Fibroblast of villous mesenchyme (primary cell): ENCODE measurements around the gene NDUFA13. TPM values are rescaled to one million over a fixed set of nuclear protein-coding genes. Genes with fewer than 3 reads are reported as not detected.

ENCODE experiments used
- DNase-seq: peaks from one replicate; pipeline ENCODE4 v3.0.0-alpha.2; 2010; ENCODE audit warnings: low read depth
- H3K4me3 ChIP-seq: 2 replicates; pipeline ENCODE4 v1.5.1; 2011; ENCODE audit warnings: low read depth, mild to moderate bottlenecking, low read length
- total RNA-seq: library from RNA; depleted of rRNA; stranded (reverse); fragments of >200 nt; gene quantifications from 2 replicates; pipeline ENCODE4 v1.2.3, GENCODE V29; 2012
- TF ChIP-seq, protein P1 (sequence below): IDR thresholded peaks from 2 replicates; pipeline ENCODE4 v1.5.1; 2012; ENCODE audit warnings: low read depth, mild to moderate bottlenecking, low read length; ENCODE audit not compliant: insufficient read depth

NDUFA13 gene
- total RNA-seq, 1 donor: 199 TPM

DNA sequence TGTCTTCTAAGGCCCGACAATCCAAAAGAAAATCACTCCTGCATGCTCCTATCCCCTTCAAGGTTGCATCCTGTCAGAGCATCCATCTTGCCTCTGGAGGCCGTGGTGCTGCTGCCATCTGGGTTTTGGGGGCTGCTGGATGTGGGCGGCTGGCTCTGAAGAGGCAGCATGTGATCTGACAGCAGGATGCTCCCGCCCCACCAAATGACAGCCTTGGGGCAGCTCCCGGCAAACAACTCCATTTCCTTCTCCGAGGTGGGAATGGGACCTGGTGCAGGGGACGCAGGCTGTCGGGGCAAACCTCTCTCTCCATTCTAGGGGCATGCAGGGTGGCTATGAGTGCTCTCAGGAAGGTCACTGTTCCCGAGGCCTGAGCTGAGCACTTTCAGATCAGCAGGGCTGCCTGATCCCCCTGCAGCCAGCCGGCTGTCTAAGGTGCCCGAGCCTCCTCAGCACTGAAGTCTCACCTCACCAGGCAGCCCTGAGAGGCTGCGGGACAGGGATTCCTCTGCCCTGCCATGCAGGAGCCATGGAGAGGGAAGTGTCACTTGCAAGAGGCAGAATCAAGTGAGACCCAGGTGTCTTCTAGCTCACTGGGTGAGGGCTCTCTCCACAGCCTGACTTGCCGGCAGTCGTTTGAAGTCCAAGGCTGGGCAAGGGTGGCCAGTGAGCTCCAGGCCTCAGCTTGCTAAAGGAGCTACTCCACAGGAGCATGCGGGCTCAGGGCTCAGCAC, 29.5 kb upstream of the NDUFA13 start:
- DNase-seq: no peak
- H3K4me3 ChIP-seq: no peak overlapping the region
- TF ChIP-seq, protein P1, sequence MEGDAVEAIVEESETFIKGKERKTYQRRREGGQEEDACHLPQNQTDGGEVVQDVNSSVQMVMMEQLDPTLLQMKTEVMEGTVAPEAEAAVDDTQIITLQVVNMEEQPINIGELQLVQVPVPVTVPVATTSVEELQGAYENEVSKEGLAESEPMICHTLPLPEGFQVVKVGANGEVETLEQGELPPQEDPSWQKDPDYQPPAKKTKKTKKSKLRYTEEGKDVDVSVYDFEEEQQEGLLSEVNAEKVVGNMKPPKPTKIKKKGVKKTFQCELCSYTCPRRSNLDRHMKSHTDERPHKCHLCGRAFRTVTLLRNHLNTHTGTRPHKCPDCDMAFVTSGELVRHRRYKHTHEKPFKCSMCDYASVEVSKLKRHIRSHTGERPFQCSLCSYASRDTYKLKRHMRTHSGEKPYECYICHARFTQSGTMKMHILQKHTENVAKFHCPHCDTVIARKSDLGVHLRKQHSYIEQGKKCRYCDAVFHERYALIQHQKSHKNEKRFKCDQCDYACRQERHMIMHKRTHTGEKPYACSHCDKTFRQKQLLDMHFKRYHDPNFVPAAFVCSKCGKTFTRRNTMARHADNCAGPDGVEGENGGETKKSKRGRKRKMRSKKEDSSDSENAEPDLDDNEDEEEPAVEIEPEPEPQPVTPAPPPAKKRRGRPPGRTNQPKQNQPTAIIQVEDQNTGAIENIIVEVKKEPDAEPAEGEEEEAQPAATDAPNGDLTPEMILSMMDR: no peak

DNA sequence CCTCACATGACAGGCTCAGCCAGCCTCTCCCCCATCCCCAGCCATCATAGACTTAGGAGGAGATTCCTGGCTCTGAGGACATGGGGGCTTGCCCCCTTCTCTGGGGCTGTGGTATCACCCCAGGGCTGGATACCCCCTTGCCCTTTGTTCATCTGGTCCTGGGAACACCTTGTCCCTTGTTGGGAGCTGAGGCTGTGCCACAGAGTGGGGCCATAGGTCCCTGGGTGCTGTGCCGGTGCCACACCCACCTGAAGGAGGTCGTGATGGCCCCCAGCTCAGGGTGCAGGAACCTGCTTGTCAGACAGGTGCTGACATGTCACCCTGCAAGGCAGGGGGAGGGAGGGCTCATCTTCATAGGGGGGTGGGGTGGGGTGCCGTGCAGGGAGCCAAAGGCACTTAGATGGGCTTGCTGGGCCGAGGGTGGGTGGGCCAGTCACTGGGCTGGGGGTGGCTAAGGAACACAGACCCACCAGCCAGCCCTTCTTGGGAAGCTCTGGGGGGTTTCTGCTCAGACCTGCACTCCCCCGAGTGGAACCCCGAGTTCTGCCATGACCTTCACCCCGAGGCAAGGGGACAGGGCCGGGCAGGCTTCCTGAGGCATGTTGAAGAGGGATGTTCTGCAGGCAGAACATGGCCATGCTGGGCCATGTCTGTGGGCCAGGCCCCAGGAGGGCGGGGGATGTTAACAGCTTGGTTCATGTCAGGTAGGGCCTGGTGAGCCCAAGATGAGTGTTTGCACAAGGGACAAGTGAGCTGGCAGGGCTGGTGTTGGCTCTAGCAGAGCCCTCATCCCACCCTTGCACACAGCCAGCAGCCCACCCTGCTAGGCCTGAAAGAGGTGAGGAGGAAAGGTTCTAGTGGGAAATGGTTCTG, 28.7 kb upstream of the NDUFA13 start:
- no peak overlapping the region for H3K4me3 ChIP-seq
- DNase-seq: no peak
- TF ChIP-seq, protein P1: no peak

DNA sequence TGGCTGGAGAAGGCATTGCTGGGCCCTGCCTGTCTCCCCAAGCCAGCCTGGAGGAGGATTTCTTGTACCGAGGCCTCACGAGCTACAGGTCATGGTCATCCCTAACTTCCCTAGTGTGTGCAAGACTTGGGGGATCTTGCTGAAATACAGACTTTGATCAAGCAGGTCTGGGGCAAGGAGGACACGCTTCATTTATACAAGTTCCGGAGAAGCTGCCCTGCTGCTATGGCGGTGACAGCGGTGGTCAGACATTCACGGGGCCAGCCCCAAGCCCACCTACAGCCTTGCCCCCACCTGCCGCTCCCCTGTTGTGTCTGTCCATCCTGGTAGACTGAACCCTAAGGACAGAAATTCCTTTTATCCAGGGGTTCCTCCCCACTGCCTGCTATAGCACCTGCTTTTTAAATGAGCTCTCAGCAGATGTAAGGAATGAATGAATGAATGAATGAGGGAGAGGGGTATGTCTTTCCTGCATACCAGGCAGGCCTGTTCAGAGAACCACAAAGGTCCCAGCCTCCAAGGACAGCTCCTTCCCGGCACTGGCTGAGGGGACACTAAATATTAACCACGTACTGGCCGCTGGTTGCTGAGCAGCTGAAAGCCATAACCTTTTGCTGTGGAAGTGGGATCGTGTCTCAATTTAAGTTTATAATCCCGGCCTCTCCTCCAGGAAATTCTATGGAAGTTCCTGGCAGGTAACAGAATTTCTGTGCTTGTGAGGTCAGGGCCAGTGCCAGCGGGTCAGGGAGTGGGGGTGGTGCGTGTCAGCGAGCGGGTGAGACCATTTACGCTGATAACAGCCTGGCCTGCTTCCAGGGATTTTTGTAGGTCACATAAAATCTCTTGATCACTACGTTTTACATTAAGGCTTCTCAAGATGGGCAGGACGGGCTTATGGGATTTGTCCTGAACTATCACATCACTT, 27.8 kb upstream of the NDUFA13 start:
- H3K4me3 ChIP-seq: no peak overlapping the region
- peak; percentile 49 for DNase-seq
- TF ChIP-seq, protein P1: no peak

DNA sequence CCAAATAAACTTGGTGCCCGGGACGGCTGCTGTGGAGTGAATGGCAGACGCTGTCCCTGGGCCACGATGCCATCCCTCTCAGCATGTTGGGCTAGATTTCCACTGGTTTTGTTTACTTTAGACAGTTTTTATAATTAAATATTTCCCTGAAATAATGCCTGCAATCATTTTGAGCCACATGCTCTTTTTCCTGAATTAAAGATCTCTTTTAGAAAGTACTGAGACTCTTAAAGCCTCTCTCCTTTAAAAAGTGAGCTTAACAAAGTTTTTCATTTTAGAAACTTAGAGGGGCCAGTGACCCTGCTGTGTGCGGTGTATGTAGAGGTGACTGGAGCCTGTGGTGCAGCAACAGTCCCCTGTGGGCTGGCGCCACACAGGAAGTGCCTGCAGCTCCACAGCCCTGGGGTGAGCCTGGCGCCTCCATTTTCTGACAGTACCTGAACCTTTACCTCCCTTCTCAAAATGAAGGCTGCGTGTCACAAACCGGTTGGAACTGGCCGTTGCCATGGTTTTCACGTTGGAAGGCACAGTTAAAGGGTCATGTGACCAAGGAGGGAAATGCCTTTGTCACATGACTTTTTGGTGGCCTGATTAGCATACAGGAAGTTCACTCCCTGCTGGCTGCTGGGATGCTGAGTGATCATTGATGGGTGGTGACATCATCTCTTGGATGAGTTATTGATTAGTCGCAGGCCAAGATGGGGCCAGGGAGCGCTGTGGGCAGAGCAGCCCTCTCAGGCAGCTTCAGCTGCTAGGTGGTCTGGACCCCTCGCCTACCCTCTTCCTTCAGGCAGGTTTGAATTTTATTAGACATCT, 26.9 kb upstream of the NDUFA13 start:
- H3K4me3 ChIP-seq: no peak overlapping the region
- DNase-seq: peak; percentile 81
- TF ChIP-seq, protein P1: no peak

DNA sequence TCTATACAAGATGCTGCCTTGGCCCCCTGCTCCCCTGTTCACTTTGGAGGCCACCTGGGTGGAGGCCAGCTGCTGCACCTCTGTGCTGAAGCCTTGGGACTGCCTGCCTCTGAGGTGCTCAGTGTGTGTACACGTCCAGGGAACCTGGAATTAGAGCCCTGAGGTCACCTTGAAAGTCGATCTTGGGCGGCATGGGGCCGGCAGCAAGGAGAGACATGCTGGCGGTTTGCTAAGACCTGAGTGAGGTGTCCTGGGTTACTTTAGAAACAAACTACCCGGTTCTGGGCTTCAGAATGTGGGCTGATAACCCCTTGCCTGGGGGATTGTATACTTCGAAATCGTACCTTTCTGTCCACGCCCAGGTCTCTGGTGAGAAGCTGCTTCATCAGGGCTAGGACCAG, 26.2 kb upstream of the NDUFA13 start:
- DNase-seq: no peak
- TF ChIP-seq, protein P1: no peak
- no peak overlapping the region for H3K4me3 ChIP-seq
